ENCODE measurements around the gene ARHGAP8.

The ARHGAP8 gene

DNA sequence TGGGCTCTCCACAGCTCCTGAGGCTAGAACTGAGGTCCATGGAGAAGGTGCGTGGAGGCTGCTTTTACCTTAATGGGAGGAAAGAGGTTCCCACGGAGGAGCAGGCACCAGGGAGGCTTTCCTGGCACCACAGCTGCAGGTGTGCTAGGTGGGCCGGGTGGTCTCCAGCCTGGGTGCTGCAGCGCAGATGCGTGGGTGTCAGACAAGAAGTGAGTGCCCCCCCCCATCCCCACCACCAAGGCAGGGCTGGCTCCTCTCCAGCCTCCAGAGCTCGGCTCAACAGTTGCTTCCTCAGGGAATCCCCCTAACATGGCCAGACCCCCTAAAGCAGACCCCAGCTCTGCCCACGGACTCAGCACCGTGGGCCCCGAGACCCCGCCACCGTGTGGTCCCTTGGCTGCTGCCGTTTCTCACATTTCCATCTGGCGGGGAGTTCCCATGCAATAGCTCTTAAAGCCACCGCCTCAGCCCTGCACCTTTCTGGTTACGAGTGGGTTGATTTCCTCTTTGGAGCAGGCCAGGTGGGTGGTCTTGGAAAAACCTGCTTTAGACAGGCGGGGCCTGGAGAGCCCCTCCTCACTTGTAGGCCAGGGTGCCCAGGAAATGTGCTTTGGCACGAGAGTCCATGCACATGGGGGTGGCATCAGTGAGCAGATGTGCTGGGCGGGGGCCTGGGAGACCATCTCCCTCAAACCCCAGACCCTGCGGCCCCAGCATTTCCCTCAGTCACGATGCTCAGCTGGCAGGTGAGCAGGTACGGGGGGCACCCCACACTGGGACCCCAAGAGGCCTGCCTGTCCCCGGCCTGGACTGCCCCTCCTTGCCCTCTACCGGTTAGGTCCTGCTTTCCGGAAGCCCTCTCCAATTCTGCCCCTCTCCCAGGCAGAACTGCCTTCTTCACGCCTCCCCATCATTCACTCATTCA, 93.7 kb downstream of the ARHGAP8 start:
- in situ Hi-C loops (cut with HindIII; ENCODE audit: low sequenced_read_pairs): no loop called here
- TF ChIP-seq CTCF (IDR thresholded peaks at IDR 0.05; ENCODE audit: low read depth, low read length): no peak
- H3K4me3 ChIP-seq (ENCODE audit: low read depth, low read length): no peak overlapping the region

DNA sequence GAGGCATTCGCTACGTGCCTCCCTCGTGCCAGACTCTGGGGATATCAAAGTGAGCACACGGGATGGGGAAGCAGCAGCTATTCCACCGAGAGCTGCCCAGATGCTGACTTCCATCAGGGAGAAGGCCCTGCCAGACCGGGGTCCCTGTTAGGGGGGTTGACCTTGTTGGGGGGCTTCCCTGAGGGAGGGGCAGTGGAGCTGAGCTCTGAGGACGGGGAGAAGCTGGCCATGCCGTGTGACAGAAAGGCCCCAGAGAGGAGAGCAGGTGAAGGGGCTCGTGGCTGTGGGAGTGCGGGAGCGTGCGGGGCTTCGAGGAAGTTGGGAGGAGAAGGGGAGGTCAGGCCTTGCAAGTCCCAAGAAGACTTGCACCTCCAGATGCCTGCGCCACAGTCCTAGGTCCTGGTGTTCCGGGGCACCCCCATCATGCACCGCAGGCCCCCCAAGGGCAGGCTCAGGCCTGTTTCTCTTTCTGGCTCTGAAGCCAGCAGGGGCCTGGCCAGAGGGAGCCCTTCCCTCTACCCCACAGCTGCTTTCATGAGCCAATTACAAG, 94.4 kb downstream of the ARHGAP8 start:
- in situ Hi-C loops (cut with HindIII; ENCODE audit: low sequenced_read_pairs): no loop called here
- no peak overlapping the region for H3K4me3 ChIP-seq (ENCODE audit: low read depth, low read length)
- no peak for TF ChIP-seq CTCF (IDR thresholded peaks at IDR 0.05; ENCODE audit: low read depth, low read length)

More for the DNA sequence above, 93.7 kb downstream of the ARHGAP8 start:
- no peak for DNase-seq (ENCODE audit: low read depth, low spot score)

GRCh38 chr22:44847380-44847779, 95.0 kb downstream of the ARHGAP8 start:
- DNase-seq (ENCODE audit: low read depth, low spot score): no peak
- TF ChIP-seq CTCF (IDR thresholded peaks at IDR 0.05; ENCODE audit: low read depth, low read length): no peak
- in situ Hi-C loops (cut with HindIII; ENCODE audit: low sequenced_read_pairs): no loop called here
- no peak overlapping the region for H3K4me3 ChIP-seq (ENCODE audit: low read depth, low read length)

More for the DNA sequence above, 94.4 kb downstream of the ARHGAP8 start:
- no peak for DNase-seq (ENCODE audit: low read depth, low spot score)

DNA sequence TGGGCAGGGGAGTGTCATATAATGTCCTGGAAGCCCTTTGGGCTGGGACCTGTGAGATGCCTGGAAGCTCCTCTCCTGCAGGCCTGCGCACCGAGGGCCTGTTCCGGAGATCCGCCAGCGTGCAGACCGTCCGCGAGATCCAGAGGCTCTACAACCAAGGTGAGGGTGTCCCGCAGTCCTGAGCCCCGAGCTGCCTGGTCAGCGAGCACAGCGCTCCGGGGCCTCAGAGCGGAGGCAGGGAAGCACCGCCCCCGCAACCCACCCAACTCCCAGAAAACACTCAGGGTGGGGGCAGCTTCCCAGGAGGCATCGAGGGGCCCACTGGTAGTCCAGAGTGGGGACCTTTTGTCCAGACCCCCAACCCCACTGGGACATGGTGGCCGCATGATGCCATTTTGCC, 95.5 kb downstream of the ARHGAP8 start:
- no peak overlapping the region for H3K4me3 ChIP-seq (ENCODE audit: low read depth, low read length)
- TF ChIP-seq CTCF (IDR thresholded peaks at IDR 0.05; ENCODE audit: low read depth, low read length): no peak
- in situ Hi-C loops (cut with HindIII; ENCODE audit: low sequenced_read_pairs): no loop called here
- no peak for DNase-seq (ENCODE audit: low read depth, low spot score)

GRCh38 chr22:44848296-44848741, 95.9 kb downstream of the ARHGAP8 start:
- in situ Hi-C loops (cut with HindIII; ENCODE audit: low sequenced_read_pairs): no loop called here
- no peak for TF ChIP-seq CTCF (IDR thresholded peaks at IDR 0.05; ENCODE audit: low read depth, low read length)
- no peak overlapping the region for H3K4me3 ChIP-seq (ENCODE audit: low read depth, low read length)
- no peak for DNase-seq (ENCODE audit: low read depth, low spot score)

DNA sequence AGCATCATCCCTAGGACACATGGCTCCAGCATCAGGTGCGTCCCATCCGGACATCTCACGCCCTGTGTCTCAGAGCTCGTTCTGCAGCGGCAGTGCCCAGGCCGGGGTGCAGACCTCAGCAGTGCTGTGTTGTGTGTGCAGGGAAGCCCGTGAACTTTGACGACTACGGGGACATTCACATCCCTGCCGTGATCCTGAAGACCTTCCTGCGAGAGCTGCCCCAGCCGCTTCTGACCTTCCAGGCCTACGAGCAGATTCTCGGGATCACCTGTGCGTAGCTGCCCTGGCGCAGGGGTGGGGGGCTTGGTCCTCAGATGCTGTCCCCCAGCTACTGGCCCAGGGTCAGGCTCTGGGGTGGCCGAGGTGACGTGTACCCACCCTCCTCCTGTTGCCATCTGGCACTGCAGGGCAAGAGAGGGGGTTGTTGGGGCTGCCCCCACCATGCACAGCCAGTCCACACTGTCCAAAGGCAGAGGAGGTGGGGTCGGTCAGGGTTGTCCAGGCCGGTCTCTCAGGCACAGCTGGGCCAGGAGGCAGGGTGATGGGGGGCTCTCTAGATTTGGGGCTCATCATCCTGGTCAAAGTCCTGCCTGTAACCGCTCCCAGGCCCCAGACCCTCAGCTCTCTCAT, 96.5 kb downstream of the ARHGAP8 start:
- in situ Hi-C loops (cut with HindIII; ENCODE audit: low sequenced_read_pairs): no loop called here
- no peak for DNase-seq (ENCODE audit: low read depth, low spot score)
- no peak overlapping the region for H3K4me3 ChIP-seq (ENCODE audit: low read depth, low read length)
- no peak for TF ChIP-seq CTCF (IDR thresholded peaks at IDR 0.05; ENCODE audit: low read depth, low read length)

All from astrocyte of the spinal cord (primary cell).